SJCRH30 (cell line): Measurements from ENCODE around the gene DRC7. TPM values are rescaled to one million over a fixed set of nuclear protein-coding genes. Genes with fewer than 3 reads are reported as not detected.
"Not testable (repeated sequence)": the region's sequence is repeated elsewhere in the genome, so short reads cannot be mapped to it uniquely, and the experiment has no call there.

ENCODE experiments used
- DNase-seq, 2 experiments: peaks; one replicate each; pipeline ENCODE4 v3.0.0-alpha.2; 2015 to 2020
- H3K27ac ChIP-seq: fragments of 250-450 bp; sonication (Bioruptor Pico); 2 replicates; pipeline ENCODE4 v1.5.1; 2020; ENCODE audit warnings: mild to moderate bottlenecking, moderate library complexity
- H3K27me3 ChIP-seq: fragments of 250-450 bp; sonication (Bioruptor Pico); 2 replicates; pipeline ENCODE4 v1.5.1; 2020; ENCODE audit warnings: mild to moderate bottlenecking, moderate library complexity
- H3K36me3 ChIP-seq: fragments of 250-450 bp; sonication (Bioruptor Pico); 2 replicates; pipeline ENCODE4 v1.5.1; 2020; ENCODE audit warnings: mild to moderate bottlenecking, moderate library complexity
- H3K4me1 ChIP-seq: fragments of 250-450 bp; sonication (Bioruptor Pico); 2 replicates; pipeline ENCODE4 v1.5.1; 2020; ENCODE audit warnings: mild to moderate bottlenecking, moderate library complexity
- H3K4me3 ChIP-seq: fragments of 250-450 bp; sonication (Bioruptor Pico); 2 replicates; pipeline ENCODE4 v1.5.1; 2020; ENCODE audit warnings: mild to moderate bottlenecking, moderate library complexity
- H3K9me3 ChIP-seq: fragments of 250-450 bp; sonication (Bioruptor Pico); replicated peaks from 2 replicates; pipeline ENCODE4 v1.5.1; 2020; ENCODE audit warnings: mild to moderate bottlenecking, moderate library complexity
- total RNA-seq: library from RNA; depleted of rRNA; stranded (reverse); fragments of >200 nt; shearing (Covaris generic); gene quantifications from 2 replicates; pipeline ENCODE4 v1.2.3, GENCODE V29; 2014

Gene DRC7
- total RNA-seq, 1 experiment from 2014 or later = not detected

- Histone ChIP-seq H3K27me3 (no peaks in the 10 kb centered on the region), H3K4me1 (peaks cover 5% of the 10 kb centered on the region), H3K36me3 (no peaks in the 10 kb centered on the region), H3K27ac (peak overlapping the region; percentile 76), H3K9me3 (no peaks in the 10 kb centered on the region), H3K4me3 (peak overlapping the region; percentile 77)
- peak; percentile 100 for DNase-seq
These were observed 40.5 kb downstream of the DRC7 start for GRCh38 chr16:57734925-57735754.

- peak in 1 of 2 experiments; percentile 52 for DNase-seq
These were observed 41.3 kb downstream of the DRC7 start, which contains the start of gene KATNB1 for GRCh38 chr16:57735755-57736418. KATNB1 (plus strand) TSS chr16:57735770; CDS start chr16:57737244, 1,474 bp downstream.

GRCh38 chr16:57736419-57737351 is 42.1 kb downstream of the DRC7 start:
- peak; percentile 72 to 80 for DNase-seq
- H3K36me3 ChIP-seq = no peaks in the 10 kb centered on the region
- H3K4me3 ChIP-seq = peak overlapping the region; percentile 77
- peak overlapping the region; percentile 63 for H3K27ac ChIP-seq
- H3K4me1 ChIP-seq = peaks cover 11% of the 10 kb centered on the region
- H3K9me3 ChIP-seq = no peaks in the 10 kb centered on the region
- H3K27me3 ChIP-seq = no peaks in the 10 kb centered on the region

More at GRCh38 chr16:57735755-57736418, 41.3 kb downstream of the DRC7 start, which contains the start of gene KATNB1:
- H3K27ac ChIP-seq = peak within 1 kb of the TSS; percentile 76
- no peaks in the 10 kb centered on the region for H3K36me3 ChIP-seq
- no peaks in the 10 kb centered on the region for H3K27me3 ChIP-seq
- H3K4me3 ChIP-seq = peak within 1 kb of the TSS; percentile 77
- no peaks in the 10 kb centered on the region for H3K9me3 ChIP-seq
- peaks cover 5% of the 10 kb centered on the region for H3K4me1 ChIP-seq

- Histone ChIP-seq H3K4me1 (peaks cover 21% of the 10 kb centered on the region), H3K27me3 (no peaks in the 10 kb centered on the region), H3K9me3 (no peaks in the 10 kb centered on the region), H3K36me3 (no peaks in the 10 kb centered on the region), H3K4me3 (no peak overlapping the region), H3K27ac (no peak overlapping the region)
- DNase-seq = no peak
These were observed 44.2 kb downstream of the DRC7 start for GRCh38 chr16:57738844-57739243.

- H3K4me3 ChIP-seq = no peak overlapping the region
- no peaks in the 10 kb centered on the region for H3K36me3 ChIP-seq
- H3K27ac ChIP-seq = no peak overlapping the region
- H3K9me3 ChIP-seq = no peaks in the 10 kb centered on the region
- no peak for DNase-seq
- H3K27me3 ChIP-seq = no peaks in the 10 kb centered on the region
- H3K4me1 ChIP-seq = peaks cover 22% of the 10 kb centered on the region
These were observed 45.3 kb downstream of the DRC7 start for GRCh38 chr16:57739756-57740422.

- Histone ChIP-seq H3K4me1 (peaks cover 22% of the 10 kb centered on the region), H3K9me3 (no peaks in the 10 kb centered on the region), H3K36me3 (no peaks in the 10 kb centered on the region), H3K27ac (no peak overlapping the region), H3K27me3 (no peaks in the 10 kb centered on the region), H3K4me3 (no peak overlapping the region)
- no peak for DNase-seq
These were observed 45.9 kb downstream of the DRC7 start for GRCh38 chr16:57740423-57741071.

- H3K9me3 ChIP-seq = no peaks in the 10 kb centered on the region
- peaks cover 22% of the 10 kb centered on the region for H3K4me1 ChIP-seq
- no peaks in the 10 kb centered on the region; the same call in 1 of the 2 replicates for H3K36me3 ChIP-seq
- no peak overlapping the region for H3K4me3 ChIP-seq
- peak; percentile 56 to 69 for DNase-seq
- peak overlapping the region; percentile 11; the same call in 1 of the 2 replicates for H3K27ac ChIP-seq
- no peaks in the 10 kb centered on the region for H3K27me3 ChIP-seq
These were observed 47.1 kb downstream of the DRC7 start for GRCh38 chr16:57741660-57742191.

- DNase-seq = no peak
- Histone ChIP-seq H3K27me3 (no peaks in the 10 kb centered on the region), H3K27ac (no peak overlapping the region), H3K4me1 (peaks cover 17% of the 10 kb centered on the region), H3K36me3 (no peaks in the 10 kb centered on the region; the same call in 1 of the 2 replicates), H3K9me3 (no peaks in the 10 kb centered on the region), H3K4me3 (no peak overlapping the region)
These were observed 47.9 kb downstream of the DRC7 start for GRCh38 chr16:57742543-57742942.

GRCh38 chr16:57743458-57743857 is 48.9 kb downstream of the DRC7 start:
- Histone ChIP-seq H3K27me3 (no peaks in the 10 kb centered on the region), H3K4me3 (no peak overlapping the region), H3K27ac (no peak overlapping the region), H3K4me1 (peaks cover 17% of the 10 kb centered on the region), H3K36me3 (no peaks in the 10 kb centered on the region; the same call in 1 of the 2 replicates), H3K9me3 (no peaks in the 10 kb centered on the region)
- peak; percentile 34 to 53 for DNase-seq

- no peaks in the 10 kb centered on the region for H3K9me3 ChIP-seq
- no peak overlapping the region for H3K27ac ChIP-seq
These were observed 49.5 kb downstream of the DRC7 start for GRCh38 chr16:57743886-57744641.

GRCh38 chr16:57744642-57744903 is 50.0 kb downstream of the DRC7 start:
- no peaks in the 10 kb centered on the region for H3K27me3 ChIP-seq
- H3K27ac ChIP-seq = no peak overlapping the region
- no peak overlapping the region for H3K4me3 ChIP-seq
- peaks cover 17% of the 10 kb centered on the region for H3K4me1 ChIP-seq
- no peaks in the 10 kb centered on the region for H3K9me3 ChIP-seq
- DNase-seq = no peak
- H3K36me3 ChIP-seq = no peaks in the 10 kb centered on the region; the same call in 1 of the 2 replicates

More at GRCh38 chr16:57743886-57744641, 49.5 kb downstream of the DRC7 start:
- no peaks in the 10 kb centered on the region for H3K27me3 ChIP-seq
- DNase-seq = no peak
- peaks cover 17% of the 10 kb centered on the region for H3K4me1 ChIP-seq
- H3K36me3 ChIP-seq = no peaks in the 10 kb centered on the region; the same call in 1 of the 2 replicates
- no peak overlapping the region for H3K4me3 ChIP-seq

- DNase-seq = no peak
- Histone ChIP-seq H3K4me3 (no peak overlapping the region), H3K36me3 (no peaks in the 10 kb centered on the region; the same call in 1 of the 2 replicates), H3K27me3 (no peaks in the 10 kb centered on the region), H3K4me1 (peaks cover 17% of the 10 kb centered on the region), H3K27ac (no peak overlapping the region), H3K9me3 (no peaks in the 10 kb centered on the region)
These were observed 51.2 kb downstream of the DRC7 start for GRCh38 chr16:57745768-57746167.

- H3K9me3 ChIP-seq, H3K36me3 ChIP-seq, H3K27me3 ChIP-seq, H3K27ac ChIP-seq, H3K4me3 ChIP-seq, DNase-seq: not testable (repeated sequence)
- H3K4me1 ChIP-seq = peaks cover 15% of the 10 kb centered on the region
These were observed 51.7 kb downstream of the DRC7 start for GRCh38 chr16:57746316-57746715.
